Mesenchymal stem cell (in vitro differentiated cells and primary cell): ENCODE results near the gene KRTAP19-4.
"Not testable (repeated sequence)": the region's sequence is repeated elsewhere in the genome, so short reads cannot be mapped to it uniquely, and the experiment has no call there.

Source experiments
- DNase-seq: peaks from one replicate; pipeline ENCODE4 v3.0.0-alpha.2; 2013
- H2AFZ ChIP-seq: one replicate; pipeline ENCODE4 v1.6.1; 2013; ENCODE audit warnings: low read depth, mild to moderate bottlenecking, control low read depth, inconsistent platforms, low read length, moderate library complexity
- H2AK5ac ChIP-seq: 2 replicates; pipeline ENCODE4 v1.6.1; 2013; ENCODE audit warnings: low read length, moderate library complexity, mild to moderate bottlenecking, inconsistent platforms; ENCODE audit not compliant: severe bottlenecking
- H2BK120ac ChIP-seq: one replicate; pipeline ENCODE4 v1.6.1; 2013; ENCODE audit warnings: low read depth, mild to moderate bottlenecking, inconsistent platforms, low read length, moderate library complexity
- H2BK12ac ChIP-seq, 2 experiments: one replicate each; pipeline ENCODE4 v1.6.1; 2013; ENCODE audit warnings: inconsistent platforms in 2 of 2, low read length in 2 of 2, mild to moderate bottlenecking in 2 of 2, moderate library complexity in 2 of 2, control low read depth in 1 of 2
- H2BK15ac ChIP-seq: one replicate; pipeline ENCODE4 v1.6.1; 2013; ENCODE audit warnings: mild to moderate bottlenecking, low read depth, inconsistent platforms; ENCODE audit not compliant: poor library complexity, severe bottlenecking
- H2BK5ac ChIP-seq: 2 replicates; pipeline ENCODE4 v1.6.1; 2013; ENCODE audit warnings: low read depth, mild to moderate bottlenecking, low read length, control low read depth, inconsistent platforms; ENCODE audit not compliant: poor library complexity, severe bottlenecking
- H3K14ac ChIP-seq, 2 experiments: one replicate each; pipeline ENCODE4 v1.6.1; 2013; ENCODE audit warnings: inconsistent platforms in 2 of 2, low read length in 2 of 2, control low read depth in 1 of 2, mild to moderate bottlenecking in 1 of 2, moderate library complexity in 1 of 2
- H3K18ac ChIP-seq, 2 experiments: one replicate each; pipeline ENCODE4 v1.6.1; 2013; ENCODE audit warnings: inconsistent platforms in 2 of 2, low read length in 2 of 2, control low read depth in 1 of 2, low read depth in 1 of 2, mild to moderate bottlenecking in 1 of 2
- H3K23ac ChIP-seq, 2 experiments: one replicate each; pipeline ENCODE4 v1.6.1; 2013; ENCODE audit warnings: inconsistent platforms in 2 of 2, low read length in 2 of 2, mild to moderate bottlenecking in 2 of 2, moderate library complexity in 2 of 2, control low read depth in 1 of 2
- H3K27ac ChIP-seq: 2 replicates; pipeline ENCODE4 v1.5.1; 2013; ENCODE audit warnings: mild to moderate bottlenecking, moderate library complexity, low read length, control low read depth, inconsistent platforms; ENCODE audit not compliant: poor library complexity, severe bottlenecking
- H3K27me3 ChIP-seq, 2 experiments: 2 replicates each; pipeline versions ENCODE4 v1.6.1 to v1.7.0; 2013; ENCODE audit warnings: low read length in 2 of 2, mild to moderate bottlenecking in 2 of 2, moderate library complexity in 2 of 2, control low read depth in 1 of 2, inconsistent platforms in 1 of 2; ENCODE audit not compliant: control insufficient read depth in 1 of 2, insufficient read depth in 1 of 2
- H3K36me3 ChIP-seq, 2 experiments: 2 replicates each; pipeline versions ENCODE4 v1.6.1 to v1.7.0; 2013; ENCODE audit warnings: low read length in 2 of 2, control low read depth in 1 of 2, inconsistent platforms in 1 of 2, low read depth in 1 of 2, mild to moderate bottlenecking in 1 of 2; ENCODE audit not compliant: insufficient read depth in 2 of 2, control insufficient read depth in 1 of 2
- H3K4ac ChIP-seq, 2 experiments: one replicate each; pipeline ENCODE4 v1.6.1; 2013; ENCODE audit warnings: inconsistent platforms in 2 of 2, low read length in 2 of 2, mild to moderate bottlenecking in 2 of 2, moderate library complexity in 2 of 2, control low read depth in 1 of 2, low read depth in 1 of 2
- H3K4me1 ChIP-seq: 2 replicates; pipeline ENCODE4 v1.6.1; 2013; ENCODE audit warnings: low read depth, low read length, control low read depth; ENCODE audit not compliant: control insufficient read depth, insufficient read depth
- H3K4me2 ChIP-seq: 2 replicates; pipeline ENCODE4 v1.6.1; 2013; ENCODE audit warnings: low read length, mild to moderate bottlenecking, inconsistent platforms; ENCODE audit not compliant: poor library complexity, severe bottlenecking
- H3K4me3 ChIP-seq, 2 experiments: 2 replicates each; pipeline versions ENCODE4 v1.5.1 to v1.7.0; 2013; ENCODE audit warnings: low read length in 2 of 2, mild to moderate bottlenecking in 2 of 2, control low read depth in 1 of 2, low read depth in 1 of 2; ENCODE audit not compliant: insufficient read depth in 1 of 2
- H3K79me1 ChIP-seq: replicated peaks from 2 replicates; pipeline ENCODE4 v1.6.1; 2013; ENCODE audit warnings: mild to moderate bottlenecking, control low read depth, low read length, inconsistent platforms; ENCODE audit not compliant: poor library complexity, severe bottlenecking
- H3K9ac ChIP-seq: 2 replicates; pipeline ENCODE4 v1.7.0; 2013; ENCODE audit warnings: mild to moderate bottlenecking, low read length, moderate library complexity
- H3K9me3 ChIP-seq: 2 replicates; pipeline ENCODE4 v1.7.0; 2013; ENCODE audit warnings: mild to moderate bottlenecking, low read length; ENCODE audit not compliant: control insufficient read depth
- H4K8ac ChIP-seq: one replicate; pipeline ENCODE4 v1.6.1; 2013; ENCODE audit warnings: inconsistent platforms, mild to moderate bottlenecking, low read length, moderate library complexity
- H4K91ac ChIP-seq: one replicate; pipeline ENCODE4 v1.6.1; 2013; ENCODE audit warnings: mild to moderate bottlenecking, low read length, inconsistent platforms
- WGBS: methylation state at CpG from one replicate; pipeline ENCODE4 v1.1.7; 2013; ENCODE audit warnings: mixed read lengths; 5-methylcytosine and 5-hydroxymethylcytosine counted together

The KRTAP19-4 gene

GRCh38 chr21:30505621-30506205 is 8.7 kb upstream of the KRTAP19-4 start:
- not testable (repeated sequence) for H3K18ac ChIP-seq, H3K27me3 ChIP-seq, H3K4ac ChIP-seq, H3K14ac ChIP-seq, H2BK120ac ChIP-seq, H3K9me3 ChIP-seq, H4K91ac ChIP-seq, H2BK15ac ChIP-seq, H2BK5ac ChIP-seq, H3K23ac ChIP-seq, H3K4me1 ChIP-seq, H3K79me1 ChIP-seq, H2AFZ ChIP-seq, DNase-seq, H3K9ac ChIP-seq, H3K36me3 ChIP-seq, H3K27ac ChIP-seq, H3K4me2 ChIP-seq, H3K4me3 ChIP-seq, H2BK12ac ChIP-seq, H2AK5ac ChIP-seq, H4K8ac ChIP-seq
- WGBS = 18% methylated on average over 4 of the region's 4 CpGs

GRCh38 chr21:30502041-30502440 is 5.1 kb upstream of the KRTAP19-4 start, which contains the start of gene KRTAP19-5:
Gene KRTAP19-5 (minus strand): TSS chr21:30502141. CDS start chr21:30502090, 51 bp downstream.
- no peak within 1 kb of the TSS for H3K4me2 ChIP-seq
- no peak for DNase-seq
- H2BK120ac ChIP-seq = no peak within 1 kb of the TSS
- H2BK12ac ChIP-seq = no peak within 1 kb of the TSS
- no peak within 1 kb of the TSS for H2AK5ac ChIP-seq
- WGBS = 92% methylated on average over 4 of the region's 6 CpGs
- no peaks in the 10 kb centered on the region for H3K27me3 ChIP-seq
- no peak within 1 kb of the TSS for H2BK15ac ChIP-seq
- H3K4me1 ChIP-seq = no peaks in the 10 kb centered on the region
- no peak within 1 kb of the TSS for H4K91ac ChIP-seq
- H3K9ac ChIP-seq = no peak within 1 kb of the TSS
- no peak within 1 kb of the TSS for H2BK5ac ChIP-seq
- no peak within 1 kb of the TSS for H4K8ac ChIP-seq
- H3K36me3 ChIP-seq = no peaks in the 10 kb centered on the region
- H3K4ac ChIP-seq = no peak within 1 kb of the TSS
- H3K9me3 ChIP-seq = peaks cover 2% of the 10 kb centered on the region
- H3K4me3 ChIP-seq = no peak within 1 kb of the TSS
- no peaks in the 10 kb centered on the region for H3K79me1 ChIP-seq
- no peak within 1 kb of the TSS for H3K27ac ChIP-seq
- H3K14ac ChIP-seq = no peak within 1 kb of the TSS
- no peak within 1 kb of the TSS for H3K23ac ChIP-seq
- no peak within 1 kb of the TSS for H3K18ac ChIP-seq
- H2AFZ ChIP-seq = no peak within 1 kb of the TSS

GRCh38 chr21:30491963-30492428 is 5.0 kb downstream of the KRTAP19-4 start, which contains the start of gene KRTAP19-3:
Gene KRTAP19-3 (minus strand): TSS chr21:30492013. CDS start chr21:30491957, 56 bp downstream.
- Histone ChIP-seq H3K4me1 (no peaks in the 10 kb centered on the region), H2BK12ac (no peak within 1 kb of the TSS), H2AK5ac (no peak within 1 kb of the TSS), H3K79me1 (no peaks in the 10 kb centered on the region), H3K9me3 (peaks cover 4% of the 10 kb centered on the region), H3K18ac (no peak within 1 kb of the TSS), H3K4ac (no peak within 1 kb of the TSS), H3K14ac (no peak within 1 kb of the TSS), H2BK5ac (no peak within 1 kb of the TSS), H3K4me2 (no peak within 1 kb of the TSS), H3K23ac (no peak within 1 kb of the TSS), H4K91ac (no peak within 1 kb of the TSS), H3K4me3 (no peak within 1 kb of the TSS), H3K9ac (no peak within 1 kb of the TSS), H2AFZ (no peak within 1 kb of the TSS), H2BK120ac (no peak within 1 kb of the TSS), H3K36me3 (no peaks in the 10 kb centered on the region), H3K27me3 (no peaks in the 10 kb centered on the region), H4K8ac (no peak within 1 kb of the TSS), H3K27ac (no peak within 1 kb of the TSS), H2BK15ac (no peak within 1 kb of the TSS)
- WGBS = no CpG with 5 or more reads among the region's 2 CpGs
- DNase-seq = no peak

- no peak within 1 kb of the TSS for H3K9ac ChIP-seq
- no peaks in the 10 kb centered on the region for H3K4me1 ChIP-seq
- no peak within 1 kb of the TSS for H3K4me3 ChIP-seq
- H2BK15ac ChIP-seq = no peak within 1 kb of the TSS
- H4K8ac ChIP-seq = no peak within 1 kb of the TSS
- H3K18ac ChIP-seq = no peak within 1 kb of the TSS
- no peak within 1 kb of the TSS for H3K4me2 ChIP-seq
- no peak within 1 kb of the TSS for H2AK5ac ChIP-seq
- H3K23ac ChIP-seq = no peak within 1 kb of the TSS
- 40% methylated on average over 1 of the region's 2 CpGs for WGBS
- peak within 1 kb of the TSS; percentile 68 for H4K91ac ChIP-seq
- peaks cover 13% of the 10 kb centered on the region for H3K9me3 ChIP-seq
- H2BK120ac ChIP-seq = no peak within 1 kb of the TSS
- H3K79me1 ChIP-seq = no peaks in the 10 kb centered on the region
- no peak within 1 kb of the TSS for H2AFZ ChIP-seq
- no peak for DNase-seq
- H3K4ac ChIP-seq = no peak within 1 kb of the TSS
- no peak within 1 kb of the TSS for H3K27ac ChIP-seq
- no peak within 1 kb of the TSS for H3K14ac ChIP-seq
- no peak within 1 kb of the TSS for H2BK12ac ChIP-seq
- H3K27me3 ChIP-seq = no peaks in the 10 kb centered on the region
- H3K36me3 ChIP-seq = no peaks in the 10 kb centered on the region
- no peak within 1 kb of the TSS for H2BK5ac ChIP-seq
Measured at GRCh38 chr21:30487336-30487735, 9.6 kb downstream of the KRTAP19-4 start, which contains the start of gene KRTAP19-2. Gene KRTAP19-2 (minus strand): TSS chr21:30487436. CDS start chr21:30487348, 88 bp downstream.
